NCI-H1417 treated with DMSO at 0.1 percent for 48 hours (cell line): ENCODE data around the gene CCL3.
"Not testable (repeated sequence)": the region's sequence is repeated elsewhere in the genome, so short reads cannot be mapped to it uniquely, and the experiment has no call there.

ENCODE experiments used
- DNase-seq: peaks from one replicate; lab custom pipeline; 2025; lab: John Stamatoyannopoulos, UW

CCL3 gene

GRCh38 chr17:36089888-36090836 lies at the start of gene CCL3:
Gene CCL3 (minus strand): TSS chr17:36090143. CDS start chr17:36090058, 85 bp downstream.
- no peak for DNase-seq

- DNase-seq = no peak
These were observed 46.5 kb upstream of the CCL3 start for GRCh38 chr17:36136439-36136838.

DNA sequence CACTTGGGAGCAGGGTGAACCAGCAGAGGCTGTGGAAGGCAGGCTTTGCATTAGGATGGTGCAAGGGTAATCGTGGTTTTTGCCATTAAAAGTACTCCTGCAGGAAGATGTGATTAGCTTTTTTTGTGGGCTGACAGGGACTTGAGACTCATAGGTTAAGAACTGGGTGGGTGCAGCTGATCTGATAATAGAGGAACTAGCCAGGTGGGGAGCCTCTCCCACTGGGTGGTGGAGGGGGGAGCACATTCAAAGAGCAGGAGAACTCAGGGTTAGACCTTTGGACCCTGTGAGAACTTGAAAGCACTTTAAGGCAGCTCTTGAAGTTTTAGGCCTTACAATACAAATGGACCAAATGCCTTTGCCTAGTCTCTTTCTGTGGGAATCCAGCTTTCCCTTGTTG lies 46.1 kb upstream of the CCL3 start:
- no peak for DNase-seq

DNA sequence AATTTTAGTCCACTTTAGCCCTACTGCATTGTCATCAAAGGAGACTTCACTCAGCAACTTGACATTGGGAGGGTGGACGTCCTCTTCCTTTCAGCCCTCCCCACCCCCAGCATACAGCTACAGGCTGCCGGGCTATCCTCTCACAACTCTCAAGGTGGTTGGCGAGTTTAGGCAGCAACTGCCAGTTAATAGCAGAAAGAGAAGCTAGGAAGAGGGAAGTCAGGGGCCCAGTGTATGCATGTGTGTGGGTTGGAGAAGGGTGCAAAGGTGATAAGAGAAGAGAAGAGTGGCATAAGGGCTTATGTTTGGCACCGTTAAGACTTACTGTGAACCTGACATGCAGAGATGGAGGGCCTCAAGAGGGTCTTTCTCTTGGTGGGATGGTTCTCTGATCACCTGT lies 45.5 kb upstream of the CCL3 start:
- no peak for DNase-seq

GRCh38 chr17:36133602-36134236 lies 43.8 kb upstream of the CCL3 start:
- DNase-seq = no peak

DNA sequence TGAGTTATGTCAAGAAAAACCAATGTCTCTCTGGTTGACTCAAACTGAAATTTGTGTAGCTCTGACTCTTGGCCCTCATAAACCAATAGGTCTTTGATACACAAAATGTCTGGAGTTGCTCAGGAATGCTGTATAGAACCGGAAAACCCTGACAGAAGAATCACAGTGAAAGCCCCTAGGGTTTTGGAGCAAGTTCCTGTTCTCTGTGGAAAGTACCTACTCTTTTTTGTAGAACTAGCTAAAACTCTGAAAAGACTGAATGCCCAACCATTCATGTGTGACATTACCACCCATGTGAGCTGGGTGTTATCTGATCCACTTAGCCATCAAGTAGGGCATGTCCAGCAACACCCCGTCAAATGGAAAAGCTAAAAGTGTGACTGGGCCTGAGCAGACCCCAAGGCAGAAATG lies 42.5 kb upstream of the CCL3 start:
- DNase-seq = no peak

GRCh38 chr17:36131931-36132330 lies 42.0 kb upstream of the CCL3 start:
- no peak for DNase-seq

GRCh38 chr17:36131421-36131820 lies 41.5 kb upstream of the CCL3 start:
- DNase-seq = no peak

DNA sequence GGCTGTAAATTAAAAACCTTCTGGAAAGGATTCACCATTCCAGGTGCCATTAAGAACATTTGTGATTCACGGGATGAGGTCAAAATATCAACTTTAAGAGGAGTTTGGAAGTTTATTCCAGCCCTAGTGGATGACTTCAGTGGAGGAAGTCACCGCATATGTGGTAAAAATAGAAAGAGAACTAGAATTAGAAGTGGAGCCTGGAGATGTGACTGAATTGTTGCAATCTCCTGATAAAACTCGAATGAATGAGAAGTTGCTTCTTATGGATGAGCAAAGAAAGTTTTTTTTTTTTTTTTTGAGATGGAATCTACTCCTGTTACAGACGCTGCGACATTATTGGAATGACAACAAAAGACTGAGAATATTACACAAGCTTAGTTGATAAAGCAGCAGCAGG lies 40.4 kb upstream of the CCL3 start:
- no peak for DNase-seq

GRCh38 chr17:36129616-36130015 lies 39.7 kb upstream of the CCL3 start:
- no peak for DNase-seq

GRCh38 chr17:36128411-36128978 lies 38.6 kb upstream of the CCL3 start:
- no peak for DNase-seq

DNA sequence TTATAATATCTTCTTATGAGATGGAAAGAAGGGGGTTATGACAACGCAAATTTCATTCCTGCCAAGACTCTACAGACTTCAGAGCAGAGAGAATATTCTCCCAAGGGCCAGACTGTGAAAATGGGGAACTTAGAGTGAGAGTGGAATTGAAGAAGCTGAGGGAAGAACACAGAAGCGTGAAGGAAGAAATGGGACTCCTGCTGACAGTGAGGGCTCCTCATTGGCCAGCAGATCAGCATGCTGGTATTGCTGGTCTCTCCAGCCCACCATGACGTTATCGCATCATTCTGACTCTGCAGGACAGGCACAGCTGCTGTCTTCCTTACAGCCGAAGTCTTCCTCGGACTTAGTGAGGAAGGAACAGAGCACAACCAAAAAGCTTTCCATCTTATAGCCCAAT lies 38.0 kb upstream of the CCL3 start:
- DNase-seq = no peak

DNA sequence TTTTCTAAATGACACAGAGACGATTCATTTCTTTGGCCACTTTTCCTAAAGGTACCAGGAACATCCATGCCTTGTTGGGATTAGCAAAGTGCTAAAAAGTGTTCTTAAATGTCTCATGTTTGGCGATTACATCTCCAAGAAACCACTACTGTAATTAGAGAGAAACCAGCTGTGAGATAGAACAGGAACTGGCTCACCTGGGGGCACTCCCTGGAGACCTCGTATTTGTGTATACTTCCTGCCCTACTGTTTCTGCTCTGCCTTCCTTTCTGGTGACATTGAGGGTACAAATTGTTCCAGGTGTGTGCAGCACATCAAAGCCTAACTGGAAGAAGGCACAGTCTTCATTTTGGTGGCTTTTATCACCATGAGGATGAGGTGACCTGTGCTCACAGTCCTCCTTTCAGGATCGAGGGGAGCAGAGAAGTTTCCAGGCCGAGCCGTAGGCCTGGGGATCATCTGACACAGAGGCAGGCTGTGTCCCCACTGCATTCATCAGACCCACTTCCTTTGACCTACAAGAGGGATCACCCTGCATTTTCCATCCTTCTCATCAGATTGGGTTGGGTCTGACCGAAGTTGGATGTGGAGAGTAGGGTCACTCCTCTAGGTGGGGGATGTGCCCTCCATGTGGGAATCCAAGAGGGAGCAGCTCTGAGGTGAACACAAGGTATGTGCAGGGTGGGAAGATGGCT lies 37.4 kb upstream of the CCL3 start:
- no peak for DNase-seq

DNA sequence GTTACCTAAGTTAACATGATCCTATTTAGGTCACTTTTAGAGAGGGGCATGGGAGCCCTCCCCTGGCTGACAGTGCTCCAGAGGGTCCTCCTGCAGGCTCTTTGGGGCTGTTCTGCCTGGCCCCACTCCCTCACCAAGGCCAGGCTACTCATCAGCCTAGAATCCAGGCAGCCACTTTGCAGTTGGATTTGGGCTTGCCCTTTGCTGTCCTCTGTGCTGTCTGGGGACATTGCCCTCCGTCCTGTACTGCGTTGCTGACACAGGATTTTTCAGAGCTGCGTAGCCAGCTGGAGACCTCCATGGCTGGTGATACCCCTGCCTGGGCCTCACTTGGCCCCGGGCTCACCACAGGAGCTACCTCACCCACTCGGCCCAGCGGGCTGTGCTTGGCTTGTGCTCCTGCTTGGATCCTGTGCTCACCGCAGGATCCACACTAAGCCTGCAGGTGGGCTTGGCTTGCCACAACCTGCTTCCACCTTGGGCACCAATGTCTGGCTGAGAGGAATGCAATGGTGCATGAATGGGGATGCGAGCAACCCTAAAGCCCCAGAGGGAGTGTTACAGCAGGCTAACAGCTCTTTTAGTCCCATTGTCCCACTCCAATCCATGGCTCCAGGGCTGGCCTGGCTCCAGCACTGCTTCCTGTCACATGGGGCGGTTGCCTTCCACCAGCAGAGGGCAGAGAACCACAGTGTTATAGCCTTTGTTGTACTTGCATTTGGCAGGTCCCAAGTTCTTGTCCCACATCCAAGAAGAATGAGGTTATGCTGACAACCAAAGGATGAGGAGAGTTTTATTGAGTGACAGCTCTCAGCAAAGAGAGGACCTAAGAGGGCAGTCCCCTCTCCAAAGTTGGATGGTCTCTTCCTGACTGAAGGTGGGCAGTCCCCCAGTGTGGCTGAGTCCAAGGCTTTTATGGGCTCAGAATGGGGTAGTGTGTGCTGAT lies 35.2 kb upstream of the CCL3 start:
- no peak for DNase-seq

DNA sequence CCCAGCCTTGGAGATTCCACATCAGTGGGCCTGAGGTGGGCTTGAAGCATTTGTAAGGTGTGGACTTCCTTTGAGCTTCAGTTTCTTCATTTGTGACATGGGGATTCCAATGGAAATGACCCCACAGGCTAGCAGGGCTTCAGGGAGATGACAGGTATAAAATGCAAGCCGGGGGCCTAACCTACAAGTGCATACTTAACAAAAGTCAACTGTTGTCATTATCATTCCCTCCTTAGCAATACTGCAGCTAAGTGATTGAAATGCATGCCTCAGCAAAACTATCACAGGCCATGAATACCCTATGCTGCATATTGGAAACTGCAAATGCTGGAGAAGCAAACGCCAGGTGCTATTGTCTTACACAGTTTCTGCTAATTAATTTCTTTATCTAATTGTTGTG lies 33.5 kb upstream of the CCL3 start:
- DNase-seq = no peak

- DNase-seq = not testable (repeated sequence)
These were observed 31.2 kb upstream of the CCL3 start for GRCh38 chr17:36121099-36121498.

DNA sequence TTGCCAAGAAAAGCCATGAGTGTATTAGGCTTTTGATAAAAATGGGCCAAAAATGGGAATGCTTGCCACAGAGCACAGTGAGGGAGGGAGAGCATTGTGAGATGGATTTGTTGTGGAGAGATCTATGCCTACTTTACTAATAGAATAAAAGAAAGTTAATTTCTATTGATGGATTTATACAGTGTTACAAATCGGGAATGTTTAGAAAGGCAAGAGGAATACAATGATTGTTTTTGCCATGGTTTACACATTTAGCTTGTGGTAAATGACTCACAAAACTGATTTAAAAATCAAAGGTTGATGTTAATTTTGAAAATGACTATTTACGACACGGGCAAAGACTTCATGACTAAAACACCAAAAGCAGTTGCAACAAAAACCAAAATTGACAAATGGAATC lies 30.3 kb upstream of the CCL3 start:
- DNase-seq = no peak

DNA sequence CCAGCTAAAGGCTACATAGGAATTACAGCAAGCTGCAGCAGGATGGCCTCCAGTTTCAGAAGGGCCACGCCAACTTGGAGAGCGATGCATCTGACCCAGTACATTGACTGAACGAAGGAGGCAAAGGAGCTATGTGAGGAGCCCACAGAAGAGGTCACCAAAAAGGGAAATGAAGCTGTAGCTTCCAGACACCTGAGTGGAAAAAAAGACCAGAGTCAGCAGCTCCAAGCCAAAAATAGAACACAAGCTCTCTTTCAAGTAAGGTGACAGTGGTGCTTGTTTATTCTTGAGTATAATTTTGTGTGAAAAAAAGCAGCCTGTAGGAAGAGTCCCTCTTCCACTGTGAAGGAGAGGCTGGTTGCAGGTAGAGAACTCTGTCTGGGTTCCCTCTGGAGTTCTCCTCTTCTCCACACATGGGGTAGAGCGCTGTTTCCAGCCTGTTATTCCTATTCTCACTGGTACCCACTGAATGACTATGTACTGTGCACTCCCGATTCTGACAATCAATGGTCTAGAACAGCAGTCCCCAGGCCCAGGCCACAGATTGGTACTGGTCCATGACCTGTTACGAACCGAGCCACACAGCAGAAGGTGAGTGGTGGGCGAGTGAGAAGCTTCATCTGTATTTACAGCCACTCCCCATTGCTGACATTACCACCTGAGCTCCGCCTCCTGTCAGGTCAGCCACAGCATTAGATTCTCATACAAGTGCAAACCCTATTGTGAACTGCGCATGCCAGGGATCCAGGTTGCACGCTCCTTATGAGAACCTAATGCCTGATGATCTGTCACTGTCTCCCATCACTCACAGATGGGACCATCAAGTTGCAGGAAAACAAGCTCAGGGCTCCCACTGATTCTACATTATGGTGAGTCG lies 28.8 kb upstream of the CCL3 start:
- no peak for DNase-seq

GRCh38 chr17:36117505-36118382 lies 27.8 kb upstream of the CCL3 start:
- DNase-seq = no peak
